Activated CD8-positive, alpha-beta T cell treated with anti-CD3 and anti-CD28 coated beads for 36 hours (primary cell): ENCODE measurements around the gene CDH11. TPM values are rescaled to one million over a fixed set of nuclear protein-coding genes. Genes with fewer than 3 reads are reported as not detected.

Source experiments
- ATAC-seq: fragments of 200-7000 bp; cut with Tn5 transposase; one replicate; pipeline ENCODE4 v1.10.0; 2021; ENCODE audit warnings: mild to moderate bottlenecking, moderate library complexity
- CTCF ChIA-PET: fragments of 350-600 bp; sonication (Branson Sonifier 250); formaldehyde crosslinking; loops from one replicate; lab custom pipeline; 2021; ENCODE audit warnings: antibody characterized with exemption; lab: Charles Lee
- POLR2A ChIA-PET: fragments of 350-600 bp; sonication (Branson Sonifier 250); formaldehyde crosslinking; loops from one replicate; lab custom pipeline; 2021; ENCODE audit warnings: antibody characterized with exemption; lab: Charles Lee
- DNase-seq: peaks from one replicate; pipeline ENCODE4 v3.0.0-alpha.2; 2020
- H3K27ac Mint-ChIP-seq: one replicate; pipeline ENCODE4 v1.8.0; 2021; ENCODE audit warnings: mild to moderate bottlenecking, mixed read lengths
- H3K27me3 Mint-ChIP-seq: one replicate; pipeline ENCODE4 v1.8.0; 2021; ENCODE audit warnings: mixed read lengths
- H3K36me3 Mint-ChIP-seq: one replicate; pipeline ENCODE4 v1.8.0; 2021; ENCODE audit warnings: low read depth, mixed read lengths
- H3K4me1 Mint-ChIP-seq: one replicate; pipeline ENCODE4 v1.8.0; 2021; ENCODE audit warnings: low read depth, mixed read lengths
- H3K4me3 Mint-ChIP-seq: one replicate; pipeline ENCODE4 v1.8.0; 2021; ENCODE audit warnings: mild to moderate bottlenecking, moderate library complexity, mixed read lengths
- H3K9me3 Mint-ChIP-seq: one replicate; pipeline ENCODE4 v1.8.0; 2021; ENCODE audit warnings: mixed read lengths
- intact Hi-C: fragments of 100-400 bp; cut with micrococcal nuclease; formaldehyde crosslinking; loops from one replicate; pipeline ENCODE4 v1.10.0; 2022
- total RNA-seq, 2 experiments: library from RNA; stranded (reverse); gene quantifications; one replicate each; pipeline ENCODE4 v1.2.3, GENCODE V29; 2021
- TF ChIP-seq, protein P1 (sequence below): fragments of 200-600 bp; IDR thresholded peaks from one replicate; pipeline ENCODE4 v1.8.0; 2022; ENCODE audit warnings: antibody characterized with exemption, mild to moderate bottlenecking

The CDH11 gene
- total RNA-seq, 2 experiments from 2014 or later: not detected

DNA sequence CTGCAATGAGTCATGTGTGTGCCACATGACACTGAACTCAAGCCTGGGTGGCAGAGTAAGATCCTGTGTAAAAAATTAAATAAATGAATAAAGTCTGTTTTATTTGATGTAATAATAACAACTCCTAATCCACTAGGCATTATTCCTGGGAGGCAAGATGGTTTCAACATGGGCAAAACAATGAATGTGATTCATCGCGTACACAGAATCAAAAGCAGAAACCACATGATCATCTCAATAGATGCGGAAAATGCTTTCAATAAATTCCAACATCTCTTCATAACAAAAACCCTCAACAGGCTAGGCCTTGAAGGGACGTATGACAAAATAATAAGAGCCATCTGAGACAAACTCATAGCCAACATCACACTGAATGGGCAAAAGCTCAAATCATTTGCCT, 195.4 kb downstream of the CDH11 start:
- intact Hi-C loops: no loop called here
- TF ChIP-seq, protein P1, sequence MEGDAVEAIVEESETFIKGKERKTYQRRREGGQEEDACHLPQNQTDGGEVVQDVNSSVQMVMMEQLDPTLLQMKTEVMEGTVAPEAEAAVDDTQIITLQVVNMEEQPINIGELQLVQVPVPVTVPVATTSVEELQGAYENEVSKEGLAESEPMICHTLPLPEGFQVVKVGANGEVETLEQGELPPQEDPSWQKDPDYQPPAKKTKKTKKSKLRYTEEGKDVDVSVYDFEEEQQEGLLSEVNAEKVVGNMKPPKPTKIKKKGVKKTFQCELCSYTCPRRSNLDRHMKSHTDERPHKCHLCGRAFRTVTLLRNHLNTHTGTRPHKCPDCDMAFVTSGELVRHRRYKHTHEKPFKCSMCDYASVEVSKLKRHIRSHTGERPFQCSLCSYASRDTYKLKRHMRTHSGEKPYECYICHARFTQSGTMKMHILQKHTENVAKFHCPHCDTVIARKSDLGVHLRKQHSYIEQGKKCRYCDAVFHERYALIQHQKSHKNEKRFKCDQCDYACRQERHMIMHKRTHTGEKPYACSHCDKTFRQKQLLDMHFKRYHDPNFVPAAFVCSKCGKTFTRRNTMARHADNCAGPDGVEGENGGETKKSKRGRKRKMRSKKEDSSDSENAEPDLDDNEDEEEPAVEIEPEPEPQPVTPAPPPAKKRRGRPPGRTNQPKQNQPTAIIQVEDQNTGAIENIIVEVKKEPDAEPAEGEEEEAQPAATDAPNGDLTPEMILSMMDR: no peak

DNA sequence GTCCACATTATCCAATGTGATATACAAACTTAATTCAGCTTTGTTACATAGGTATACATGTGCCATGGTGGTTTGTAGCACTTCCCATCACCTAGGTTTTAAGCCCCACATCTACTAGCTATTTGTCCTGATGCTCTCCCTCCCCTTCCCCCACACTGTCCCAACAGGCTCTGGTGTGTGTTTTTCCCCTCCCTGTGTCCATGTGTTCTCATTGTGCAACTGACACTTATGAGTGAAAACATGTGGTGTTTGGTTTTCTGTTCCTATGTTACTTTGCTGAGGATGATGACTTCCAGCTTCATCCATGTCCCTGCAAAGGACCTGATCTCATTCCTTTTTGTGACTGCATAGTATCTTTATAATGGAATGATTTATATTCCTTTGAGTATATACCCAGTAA, 196.7 kb downstream of the CDH11 start:
- no peak for ATAC-seq
- H3K27me3 Mint-ChIP-seq: no peaks in the 10 kb centered on the region
- no peak overlapping the region for H3K4me3 Mint-ChIP-seq
- intact Hi-C loops: no loop called here
- TF ChIP-seq, protein P1: no peak
- peaks cover 27% of the 10 kb centered on the region for H3K9me3 Mint-ChIP-seq
- no peak for DNase-seq
- H3K27ac Mint-ChIP-seq: no peak overlapping the region
- no peaks in the 10 kb centered on the region for H3K36me3 Mint-ChIP-seq
- CTCF ChIA-PET: no interaction called here
- H3K4me1 Mint-ChIP-seq: no peaks in the 10 kb centered on the region
- POLR2A ChIA-PET: no interaction called here

More for the DNA sequence above, 195.4 kb downstream of the CDH11 start:
- no peak for DNase-seq
- H3K4me1 Mint-ChIP-seq: no peaks in the 10 kb centered on the region
- no peak for ATAC-seq
- no peaks in the 10 kb centered on the region for H3K27me3 Mint-ChIP-seq
- H3K9me3 Mint-ChIP-seq: peaks cover 20% of the 10 kb centered on the region
- ChIA-PET CTCF (no interaction called here), POLR2A (no interaction called here)
- H3K4me3 Mint-ChIP-seq: no peak overlapping the region
- H3K27ac Mint-ChIP-seq: no peak overlapping the region
- H3K36me3 Mint-ChIP-seq: no peaks in the 10 kb centered on the region

DNA sequence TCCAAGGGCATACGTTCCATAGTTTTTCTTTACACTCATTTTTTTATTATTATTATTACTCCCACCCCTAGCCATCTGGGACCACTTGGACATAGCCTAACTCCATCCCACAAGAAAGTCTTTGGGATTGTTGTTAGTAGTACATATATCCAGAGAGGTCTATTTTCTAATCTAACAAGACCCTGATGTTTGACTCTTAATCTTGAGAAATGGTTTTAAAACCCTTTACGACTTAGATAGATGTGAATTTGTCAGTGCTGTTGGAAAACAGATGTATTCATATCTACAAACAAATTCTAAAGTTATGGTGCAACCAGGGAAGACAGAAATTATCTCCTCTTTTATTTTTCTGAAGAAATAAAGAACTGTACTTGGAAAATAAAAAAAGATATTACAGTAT, 197.8 kb downstream of the CDH11 start:
- no peak overlapping the region for H3K27ac Mint-ChIP-seq
- no peak overlapping the region for H3K4me3 Mint-ChIP-seq
- no peaks in the 10 kb centered on the region for H3K36me3 Mint-ChIP-seq
- ChIA-PET CTCF (no interaction called here), POLR2A (no interaction called here)
- ATAC-seq (no peak), DNase-seq (no peak)
- intact Hi-C loops: no loop called here
- H3K9me3 Mint-ChIP-seq: peaks cover 25% of the 10 kb centered on the region
- TF ChIP-seq, protein P1: no peak
- no peaks in the 10 kb centered on the region for H3K4me1 Mint-ChIP-seq
- H3K27me3 Mint-ChIP-seq: no peaks in the 10 kb centered on the region

DNA sequence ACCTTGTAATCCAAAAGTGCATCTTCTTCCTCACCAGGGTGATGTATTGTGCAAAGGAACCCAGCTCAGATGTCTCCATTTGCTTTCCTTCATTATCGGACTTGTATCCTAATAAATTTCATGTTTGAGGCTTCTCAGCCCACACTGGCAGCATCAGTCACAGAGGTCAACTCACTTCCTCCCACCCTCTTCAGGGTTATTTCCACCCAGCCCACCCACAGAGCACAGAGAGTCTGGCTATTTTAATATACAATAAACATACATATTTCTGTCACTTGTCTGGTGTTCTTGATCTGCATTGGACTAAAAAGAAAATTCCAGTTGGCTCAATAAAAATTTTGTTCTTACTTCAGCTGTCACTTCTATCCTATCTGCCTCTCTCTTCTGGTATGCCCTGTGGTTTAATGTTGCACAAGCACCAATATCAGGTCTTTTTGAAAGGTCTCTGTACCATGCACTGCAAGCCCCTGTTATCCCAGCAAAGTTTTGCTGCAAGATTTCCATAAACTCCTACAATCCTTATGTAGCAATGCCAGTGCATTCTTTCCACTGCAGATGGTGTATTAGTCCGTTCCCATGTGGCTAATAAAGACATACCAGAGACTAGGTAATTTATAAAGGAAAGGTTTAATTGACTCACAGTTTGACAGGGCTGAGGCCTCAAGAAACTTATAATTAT, 201.8 kb downstream of the CDH11 start:
- POLR2A ChIA-PET: no interaction called here
- no peak overlapping the region for H3K27ac Mint-ChIP-seq
- H3K4me1 Mint-ChIP-seq: no peaks in the 10 kb centered on the region

DNA sequence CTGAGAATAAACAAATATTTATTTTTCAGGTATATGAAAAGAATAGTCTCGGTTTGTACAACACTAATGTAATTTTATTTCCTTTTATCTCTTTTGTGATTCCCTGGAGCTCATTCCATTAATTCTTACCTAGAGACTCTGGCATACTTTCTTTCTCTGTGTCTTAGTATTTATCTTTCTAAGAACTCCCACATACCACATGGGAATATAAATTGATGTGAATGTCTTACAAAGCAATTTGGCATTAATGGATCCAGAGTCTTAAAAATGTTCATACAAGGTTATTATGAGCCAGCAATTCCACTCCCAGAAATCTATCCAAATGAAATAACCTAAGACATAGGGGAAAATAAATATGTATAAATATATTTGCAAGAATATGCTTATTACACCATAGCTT, 202.7 kb downstream of the CDH11 start:
- ChIA-PET CTCF (no interaction called here), POLR2A (no interaction called here)
- ATAC-seq (no peak), DNase-seq (no peak)
- Mint-ChIP-seq H3K27ac (no peak overlapping the region), H3K9me3 (peaks cover 17% of the 10 kb centered on the region), H3K36me3 (no peaks in the 10 kb centered on the region), H3K27me3 (no peaks in the 10 kb centered on the region), H3K4me1 (no peaks in the 10 kb centered on the region), H3K4me3 (no peak overlapping the region)
- TF ChIP-seq, protein P1: no peak
- intact Hi-C loops: no loop called here

More for the DNA sequence above, 201.8 kb downstream of the CDH11 start:
- Mint-ChIP-seq H3K36me3 (no peaks in the 10 kb centered on the region), H3K27me3 (no peaks in the 10 kb centered on the region), H3K9me3 (peaks cover 17% of the 10 kb centered on the region), H3K4me3 (no peak overlapping the region)
- intact Hi-C loops: no loop called here
- CTCF ChIA-PET: no interaction called here
- TF ChIP-seq, protein P1: no peak
- no peak for ATAC-seq
- no peak for DNase-seq
